K562 (cell line): ENCODE measurements around the gene PRKD2. TPM values are rescaled to one million over a fixed set of nuclear protein-coding genes. Genes with fewer than 3 reads are reported as not detected.

Experiments used
- ATAC-seq: fragments of 200-7000 bp; cut with Tn5 transposase; 3 replicates; pipeline ENCODE4 v1.9.1; 2020; ENCODE audit warnings: moderate library complexity
- BruUV-seq: library from RNA; stranded (reverse); fragments of 400-500 nt; replicated peaks from 2 replicates; lab custom pipeline; 2021; lab: Mats Ljungman, UMichigan
- CTCF ChIA-PET: fragments of 300-600 bp; formaldehyde crosslinking; extraction: SDS; loops from one replicate; lab custom pipeline; 2021; ENCODE audit warnings: low intra/inter-chr PET ratio; lab: Yijun Ruan, JAX
- POLR2A ChIA-PET: fragments of 300-600, 350-650 bp; sonication (Branson Sonifier 250); formaldehyde crosslinking; extraction: SDS; loops from one replicate; lab custom pipeline; 2021; ENCODE audit warnings: antibody characterized with exemption, inconsistent platforms; lab: Yijun Ruan, JAX
- DNase-seq, 4 experiments: peaks; one replicate each; pipeline versions ENCODE4 v3.0.0 to v3.0.0-alpha.2; 2011 to 2018; ENCODE audit warnings: low spot score in 3 of 4, mixed read lengths in 3 of 4; ENCODE audit errors: extremely low read depth in 1 of 4
- FAIRE-seq: peaks from 2 replicates; lab custom pipeline; 2011; peaks lifted over from hg19 to GRCh38; lab: Jason Lieb, UNC
- H2AFZ ChIP-seq: 2 replicates; pipeline ENCODE4 v1.6.0; 2011; ENCODE audit warnings: low read depth, low read length, control low read depth, inconsistent platforms
- H3K27ac ChIP-seq: fragments of 200-600 bp; 3 replicates; pipeline ENCODE4 v1.8.0; 2011; ENCODE audit warnings: low read depth, mild to moderate bottlenecking, control low read depth, inconsistent platforms, low read length, moderate library complexity, mixed read lengths; ENCODE audit errors: extremely low read depth
- H3K27me3 ChIP-seq, 2 experiments: fragments of 300-600 bp in 1 of 2; 2 replicates in 1 of 2; 3 replicates in 1 of 2; pipeline versions ENCODE4 v1.6.0 to v1.8.0; 2011; ENCODE audit warnings: inconsistent platforms in 2 of 2, low read length in 2 of 2, mild to moderate bottlenecking in 1 of 2, mixed read lengths in 1 of 2, moderate library complexity in 1 of 2; ENCODE audit not compliant: control insufficient read depth in 2 of 2, insufficient read depth in 2 of 2
- H3K36me3 ChIP-seq: fragments of 300-600 bp; 3 replicates; pipeline ENCODE4 v1.8.0; 2011; ENCODE audit warnings: mild to moderate bottlenecking, low read length, inconsistent platforms; ENCODE audit not compliant: control insufficient read depth, insufficient read depth
- H3K4me1 ChIP-seq, 2 experiments: fragments of 200-600 bp in 1 of 2; replicated peaks in 1 of 2; 2 replicates in 1 of 2; 3 replicates in 1 of 2; pipeline versions ENCODE4 v1.5.1 to v1.8.0; 2011; ENCODE audit warnings: inconsistent platforms in 2 of 2, low read length in 2 of 2, mild to moderate bottlenecking in 1 of 2, mixed read lengths in 1 of 2, moderate library complexity in 1 of 2; ENCODE audit not compliant: control insufficient read depth in 2 of 2, insufficient read depth in 2 of 2
- H3K4me2 ChIP-seq: 2 replicates; pipeline ENCODE4 v1.6.1; 2011; ENCODE audit warnings: low read length, control low read depth, inconsistent platforms, mixed read lengths; ENCODE audit not compliant: insufficient read depth
- H3K4me3 ChIP-seq: fragments of 200-600 bp; sonication (generic), shearing (Covaris generic); 2 replicates; pipeline ENCODE4 v1.5.1; 2016; ENCODE audit warnings: control low read depth, inconsistent platforms
- H3K79me2 ChIP-seq: fragments of 200-600 bp; 3 replicates; pipeline ENCODE4 v1.8.0; 2011; ENCODE audit warnings: low read length, inconsistent platforms; ENCODE audit not compliant: control insufficient read depth, insufficient read depth
- H3K9ac ChIP-seq, 2 experiments: 2 replicates each; pipeline versions ENCODE4 v1.6.0 to v1.6.1; 2011; ENCODE audit warnings: low read depth in 2 of 2, low read length in 2 of 2, control low read depth in 1 of 2, inconsistent platforms in 1 of 2, mild to moderate bottlenecking in 1 of 2, mixed read lengths in 1 of 2; ENCODE audit not compliant: insufficient read depth in 1 of 2
- H3K9me1 ChIP-seq: one replicate; pipeline ENCODE4 v1.6.0; 2011; ENCODE audit warnings: inconsistent platforms, mild to moderate bottlenecking, low read length, moderate library complexity; ENCODE audit not compliant: control insufficient read depth, insufficient read depth
- H3K9me3 ChIP-seq: replicated peaks from 2 replicates; pipeline ENCODE4 v1.5.1; 2011; ENCODE audit warnings: low read depth, low read length, inconsistent platforms; ENCODE audit not compliant: control insufficient read depth, insufficient read depth
- H4K20me1 ChIP-seq: replicated peaks from 2 replicates; pipeline ENCODE4 v1.6.1; 2011; ENCODE audit warnings: low read length, inconsistent platforms, mixed read lengths; ENCODE audit not compliant: control insufficient read depth, insufficient read depth
- CEBPB ChIP-seq: fragments of 450-650 bp; IDR thresholded peaks from 2 replicates; pipeline ENCODE4 v1.6.1; 2016; ENCODE audit warnings: missing genetic modification characterization, missing compliant biosample characterization
- ESRRA ChIP-seq: fragments of 450-650 bp; IDR thresholded peaks from 2 replicates; pipeline ENCODE4 v1.6.1; 2014; ENCODE audit warnings: low read depth, mild to moderate bottlenecking, moderate library complexity, borderline replicate concordance
- FIP1L1 ChIP-seq: fragments of 200-400 bp; formaldehyde crosslinking; IDR thresholded peaks from 2 replicates; pipeline ENCODE4 v1.6.1; 2018; ENCODE audit warnings: mild to moderate bottlenecking, low read depth, low read length; ENCODE audit not compliant: poor library complexity, severe bottlenecking
- HDAC3 ChIP-seq: fragments of 450-650 bp; IDR thresholded peaks from 2 replicates; pipeline ENCODE4 v1.6.1; 2018; ENCODE audit warnings: borderline replicate concordance, mild to moderate bottlenecking, moderate library complexity; ENCODE audit not compliant: partially characterized antibody
- ILF3 ChIP-seq: fragments of 450-650 bp; IDR thresholded peaks from 2 replicates; pipeline ENCODE4 v1.6.1; 2018; ENCODE audit warnings: antibody characterized with exemption, mild to moderate bottlenecking, moderate library complexity, borderline replicate concordance
- IRF2 ChIP-seq: sonication (generic); formaldehyde crosslinking; IDR thresholded peaks from 2 replicates; pipeline ENCODE4 v1.8.1; 2022; ENCODE audit warnings: mild to moderate bottlenecking, missing genetic modification reagents
- MTA2 ChIP-seq: fragments of 450-650 bp; IDR thresholded peaks from 2 replicates; pipeline ENCODE4 v1.6.1; 2016; ENCODE audit warnings: low read depth
- SIN3A ChIP-seq, 2 experiments: fragments of 150-350 bp in 1 of 2; IDR thresholded peaks; 2 replicates each; pipeline ENCODE4 v1.6.1; 2011 to 2016; ENCODE audit warnings: borderline replicate concordance in 2 of 2, low read depth in 2 of 2, low read length in 2 of 2, mild to moderate bottlenecking in 2 of 2, moderate library complexity in 2 of 2; ENCODE audit not compliant: control insufficient read depth in 1 of 2
- SREBF1 ChIP-seq: fragments of 150-350 bp; IDR thresholded peaks from 2 replicates; pipeline ENCODE4 v1.6.1; 2014; ENCODE audit warnings: antibody characterized with exemption, low read depth, low read length, borderline replicate concordance
- TEAD2 ChIP-seq: fragments of 450-650 bp; IDR thresholded peaks from 2 replicates; pipeline ENCODE4 v1.6.1; 2016; ENCODE audit warnings: missing genetic modification characterization, control low read depth, missing compliant biosample characterization
- TRIM28 ChIP-seq: fragments of 450-650 bp; IDR thresholded peaks from 2 replicates; pipeline ENCODE4 v1.6.1; 2017
- XRCC4 ChIP-seq: IDR thresholded peaks from one replicate; pipeline ENCODE4 v1.6.1; 2011; ENCODE audit not compliant: insufficient read depth, insufficient read length; ENCODE audit errors: extremely low read depth
- ZNF717 ChIP-seq: fragments of 250-450 bp; sonication (Bioruptor Pico); IDR thresholded peaks from 2 replicates; pipeline ENCODE4 v1.5.0; 2021
- in situ Hi-C: fragments of 300-500 bp; cut with MboI; formaldehyde crosslinking; loops from 4 replicates; pipeline ENCODE4 v1.15.0; 2018; ENCODE audit warnings: inconsistent platforms, mixed read lengths
- intact Hi-C: fragments of 100-400 bp; cut with micrococcal nuclease; formaldehyde crosslinking; loops from 2 replicates; pipeline ENCODE4 v1.14.2; 2022
- polyA plus RNA-seq, 8 experiments: library from polyadenylated mRNA; depleted of rRNA in 4 of 8; stranded (reverse) in 5 of 8; unstranded in 3 of 8; fragments of >200 nt; fragmentation: Nextera tagmentation in 2 of 8; fragmentation: Illumina TruSeq in 1 of 8; extraction: Ambion mirVana in 2 of 8; extraction: Trizol in 1 of 8; gene quantifications; 2 replicates each; pipeline versions ENCODE4 v1.2.1 to v1.2.3, GENCODE V29; 2011 to 2014; ENCODE audit warnings: inconsistent platforms in 1 of 8, missing spikeins in 1 of 8
- total RNA-seq, 7 experiments: library from RNA; depleted of rRNA in 6 of 7; stranded (reverse); fragments of >200 nt in 6 of 7; fragmentation: Illumina TruSeq in 2 of 7; extraction: Trizol in 2 of 7; gene quantifications; 2 replicates each; pipeline versions ENCODE4 v1.2.1 to v1.2.3, GENCODE V29; 2011 to 2021; ENCODE audit warnings: low replicate concordance in 1 of 7
- TF ChIP-seq, protein P1 (sequence below): sonication (generic); formaldehyde crosslinking; IDR thresholded peaks from 2 replicates; pipeline ENCODE4 v1.5.0; 2020; ENCODE audit warnings: missing genetic modification reagents
- TF ChIP-seq, protein P2 (sequence below): fragments of 250-450 bp; sonication (Bioruptor Pico); IDR thresholded peaks from 2 replicates; pipeline ENCODE4 v1.8.0; 2022; ENCODE audit warnings: moderate library complexity, mild to moderate bottlenecking, inconsistent platforms
- TF ChIP-seq, protein P3 (sequence below): fragments of 250-450 bp; sonication (Bioruptor Pico); IDR thresholded peaks from 2 replicates; pipeline ENCODE4 v1.8.0; 2021; ENCODE audit warnings: moderate library complexity, mild to moderate bottlenecking, inconsistent platforms
- TF ChIP-seq, protein P4 (sequence below): fragments of 250-450 bp; sonication (Bioruptor Pico); IDR thresholded peaks from 2 replicates; pipeline ENCODE4 v1.9.0; 2021; ENCODE audit warnings: mild to moderate bottlenecking, inconsistent platforms

Gene PRKD2
- total and polyA plus RNA-seq, 9 of the 15 experiments (the other 6 are each of a cell fraction or from before 2014, with no cell fraction given) = 1.8 to 60.0 (median 15.0) TPM

DNA sequence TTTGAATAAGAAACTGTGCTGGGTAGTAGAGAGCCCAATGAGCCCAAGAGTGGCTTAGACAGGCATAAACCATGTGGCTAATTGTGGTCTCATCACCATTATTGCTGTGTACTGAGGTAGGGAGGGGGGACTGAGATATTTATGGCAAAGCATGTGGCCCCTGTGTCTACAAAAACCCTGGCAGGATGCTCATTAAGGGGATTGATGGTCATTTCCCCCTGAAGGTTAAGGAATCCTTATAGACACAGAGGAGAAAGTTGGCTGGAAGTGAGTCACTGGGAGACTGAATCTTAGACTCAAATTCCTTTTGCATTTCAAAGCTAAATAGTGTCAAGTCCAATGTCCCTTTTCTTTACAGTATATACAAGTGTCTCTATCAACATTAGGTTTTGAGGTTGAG, 46.1 kb downstream of the PRKD2 start:
- ATAC-seq = no peak
- Histone ChIP-seq H3K4me2 (no peak overlapping the region), H2AFZ (no peak overlapping the region), H3K79me2 (no peaks in the 10 kb centered on the region), H3K4me1 (peaks cover 0 to 7% of the 10 kb centered on the region in 2 experiments; a peak in 2 of 5 replicates), H3K9me1 (no peaks in the 10 kb centered on the region), H3K27ac (no peak overlapping the region), H3K9ac (no peak overlapping the region), H4K20me1 (no peaks in the 10 kb centered on the region), H3K4me3 (no peak overlapping the region), H3K9me3 (no peaks in the 10 kb centered on the region), H3K36me3 (peaks cover 25% of the 10 kb centered on the region; the same call in 2 of the 3 replicates), H3K27me3 (no peaks in the 10 kb centered on the region)
- ChIA-PET CTCF (interaction anchor here (0.7 kb wide), 1 partner anchor 10 kb away, joined by 3 read pairs; the partner anchor contains the start of gene DACT3), POLR2A (no interaction called here)
- in situ Hi-C loops (no loop called here), intact Hi-C loops (no loop called here)
- DNase-seq = no peak
- BruUV-seq = no TSS peak
- no peak for FAIRE-seq
- no peak for TF ChIP-seq ILF3
- no peak for TF ChIP-seq ESRRA
- TF ChIP-seq, protein P1, sequence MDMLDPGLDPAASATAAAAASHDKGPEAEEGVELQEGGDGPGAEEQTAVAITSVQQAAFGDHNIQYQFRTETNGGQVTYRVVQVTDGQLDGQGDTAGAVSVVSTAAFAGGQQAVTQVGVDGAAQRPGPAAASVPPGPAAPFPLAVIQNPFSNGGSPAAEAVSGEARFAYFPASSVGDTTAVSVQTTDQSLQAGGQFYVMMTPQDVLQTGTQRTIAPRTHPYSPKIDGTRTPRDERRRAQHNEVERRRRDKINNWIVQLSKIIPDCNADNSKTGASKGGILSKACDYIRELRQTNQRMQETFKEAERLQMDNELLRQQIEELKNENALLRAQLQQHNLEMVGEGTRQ (CRISPR knock-in tag) = no peak
- TF ChIP-seq XRCC4 = no peak
- no peak for TF ChIP-seq SIN3A (IDR thresholded peaks at IDR 0.05; ENCODE audit: borderline replicate concordance in 2 of 2, control insufficient read depth in 1 of 2, low read depth in 2 of 2, low read length in 2 of 2)
- TF ChIP-seq MTA2 = no peak
- TF ChIP-seq, protein P2, sequence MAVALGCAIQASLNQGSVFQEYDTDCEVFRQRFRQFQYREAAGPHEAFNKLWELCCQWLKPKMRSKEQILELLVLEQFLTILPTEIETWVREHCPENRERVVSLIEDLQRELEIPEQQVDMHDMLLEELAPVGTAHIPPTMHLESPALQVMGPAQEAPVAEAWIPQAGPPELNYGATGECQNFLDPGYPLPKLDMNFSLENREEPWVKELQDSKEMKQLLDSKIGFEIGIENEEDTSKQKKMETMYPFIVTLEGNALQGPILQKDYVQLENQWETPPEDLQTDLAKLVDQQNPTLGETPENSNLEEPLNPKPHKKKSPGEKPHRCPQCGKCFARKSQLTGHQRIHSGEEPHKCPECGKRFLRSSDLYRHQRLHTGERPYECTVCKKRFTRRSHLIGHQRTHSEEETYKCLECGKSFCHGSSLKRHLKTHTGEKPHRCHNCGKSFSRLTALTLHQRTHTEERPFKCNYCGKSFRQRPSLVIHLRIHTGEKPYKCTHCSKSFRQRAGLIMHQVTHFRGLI = no peak
- no peak for TF ChIP-seq FIP1L1
- TF ChIP-seq, protein P3, sequence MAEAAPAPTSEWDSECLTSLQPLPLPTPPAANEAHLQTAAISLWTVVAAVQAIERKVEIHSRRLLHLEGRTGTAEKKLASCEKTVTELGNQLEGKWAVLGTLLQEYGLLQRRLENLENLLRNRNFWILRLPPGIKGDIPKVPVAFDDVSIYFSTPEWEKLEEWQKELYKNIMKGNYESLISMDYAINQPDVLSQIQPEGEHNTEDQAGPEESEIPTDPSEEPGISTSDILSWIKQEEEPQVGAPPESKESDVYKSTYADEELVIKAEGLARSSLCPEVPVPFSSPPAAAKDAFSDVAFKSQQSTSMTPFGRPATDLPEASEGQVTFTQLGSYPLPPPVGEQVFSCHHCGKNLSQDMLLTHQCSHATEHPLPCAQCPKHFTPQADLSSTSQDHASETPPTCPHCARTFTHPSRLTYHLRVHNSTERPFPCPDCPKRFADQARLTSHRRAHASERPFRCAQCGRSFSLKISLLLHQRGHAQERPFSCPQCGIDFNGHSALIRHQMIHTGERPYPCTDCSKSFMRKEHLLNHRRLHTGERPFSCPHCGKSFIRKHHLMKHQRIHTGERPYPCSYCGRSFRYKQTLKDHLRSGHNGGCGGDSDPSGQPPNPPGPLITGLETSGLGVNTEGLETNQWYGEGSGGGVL (CRISPR knock-in tag) = no peak
- TF ChIP-seq, protein P4, sequence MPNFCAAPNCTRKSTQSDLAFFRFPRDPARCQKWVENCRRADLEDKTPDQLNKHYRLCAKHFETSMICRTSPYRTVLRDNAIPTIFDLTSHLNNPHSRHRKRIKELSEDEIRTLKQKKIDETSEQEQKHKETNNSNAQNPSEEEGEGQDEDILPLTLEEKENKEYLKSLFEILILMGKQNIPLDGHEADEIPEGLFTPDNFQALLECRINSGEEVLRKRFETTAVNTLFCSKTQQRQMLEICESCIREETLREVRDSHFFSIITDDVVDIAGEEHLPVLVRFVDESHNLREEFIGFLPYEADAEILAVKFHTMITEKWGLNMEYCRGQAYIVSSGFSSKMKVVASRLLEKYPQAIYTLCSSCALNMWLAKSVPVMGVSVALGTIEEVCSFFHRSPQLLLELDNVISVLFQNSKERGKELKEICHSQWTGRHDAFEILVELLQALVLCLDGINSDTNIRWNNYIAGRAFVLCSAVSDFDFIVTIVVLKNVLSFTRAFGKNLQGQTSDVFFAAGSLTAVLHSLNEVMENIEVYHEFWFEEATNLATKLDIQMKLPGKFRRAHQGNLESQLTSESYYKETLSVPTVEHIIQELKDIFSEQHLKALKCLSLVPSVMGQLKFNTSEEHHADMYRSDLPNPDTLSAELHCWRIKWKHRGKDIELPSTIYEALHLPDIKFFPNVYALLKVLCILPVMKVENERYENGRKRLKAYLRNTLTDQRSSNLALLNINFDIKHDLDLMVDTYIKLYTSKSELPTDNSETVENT (CRISPR knock-in tag) = no peak
- no peak for TF ChIP-seq ZNF717 (CRISPR knock-in tag)
- TF ChIP-seq SREBF1 = no peak
- no peak for TF ChIP-seq HDAC3
- no peak for TF ChIP-seq TEAD2
- no peak for TF ChIP-seq TRIM28
- TF ChIP-seq CEBPB (tag) = no peak
- no peak for TF ChIP-seq IRF2
